ENCODE measurements around the gene LMX1B. TPM values are rescaled to one million over a fixed set of nuclear protein-coding genes. Genes with fewer than 3 reads are reported as not detected.

The LMX1B gene
- total RNA-seq, 8 experiments from 2014 or later = 0.05 to 3.2 (median 0.25) TPM; not detected in 2

GRCh38 chr9:126587187-126588185 lies 26.2 kb upstream of the LMX1B start:
- WGBS, 10 experiments = 18 to 87% (median 56%) methylated on average over 2 to 12 of the region's 20 CpGs; no CpG with 5 or more reads in 1 of the 10 experiments
- in situ Hi-C loops (cut with MboI; ENCODE audit: low pct_unique_long_range_greater_than_20kb in 2 of 9, low sequenced_read_pairs in 9 of 9, unreplicated experiment in 9 of 9) = no loop called here
- no peak overlapping the region for H3K4me3 ChIP-seq
- H3K27ac ChIP-seq = no peak overlapping the region
- peaks cover 0 to 4% of the 10 kb centered on the region in 2 donors for H3K4me1 ChIP-seq (replicated peaks in 1 of 2)
- ATAC-seq (replicated peaks in 6 of 8) = peak in 7 of 8 experiments; percentile 19 to 89 (median 74)

GRCh38 chr9:126588491-126589168 lies 25.1 kb upstream of the LMX1B start:
- no peak for ATAC-seq (replicated peaks in 6 of 8)
- in situ Hi-C loops (cut with MboI; ENCODE audit: low pct_unique_long_range_greater_than_20kb in 2 of 9, low sequenced_read_pairs in 9 of 9, unreplicated experiment in 9 of 9) = no loop called here
- H3K4me3 ChIP-seq = no peak overlapping the region
- 29 to 93% (median 69%) methylated on average over 1 to 8 of the region's 10 CpGs; no CpG with 5 or more reads in 2 of the 10 experiments for WGBS, 10 experiments
- no peak overlapping the region for H3K27ac ChIP-seq
- H3K4me1 ChIP-seq (replicated peaks in 1 of 2) = peaks cover 0 to 4% of the 10 kb centered on the region in 2 donors

DNA sequence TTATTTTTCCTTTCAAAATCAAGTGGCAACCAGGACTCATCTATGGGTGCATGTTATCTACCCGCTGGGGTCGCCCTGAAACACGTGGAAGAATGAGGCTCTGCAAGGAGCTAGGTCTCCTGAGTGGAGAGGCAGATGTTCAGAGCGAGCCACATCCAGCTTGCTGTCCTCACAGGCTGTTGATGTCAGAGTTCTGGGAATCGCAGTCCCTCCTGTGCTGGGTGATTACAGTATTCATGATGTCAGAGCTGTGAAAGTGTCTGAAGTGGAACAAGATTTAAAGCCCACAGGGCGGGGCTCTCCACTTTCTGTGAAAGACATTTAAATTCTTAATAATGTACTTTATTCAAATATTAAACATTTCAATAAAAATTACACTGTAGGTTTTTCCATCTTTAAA lies 24.4 kb upstream of the LMX1B start:
- H3K27ac ChIP-seq = no peak overlapping the region
- ATAC-seq (replicated peaks in 6 of 8) = peak in 6 of 8 experiments; percentile 25 to 93 (median 52)
- WGBS, 10 experiments = 50 to 88% (median 75%) methylated on average over 1 to 5 of the region's 6 CpGs; no CpG with 5 or more reads in 3 of the 10 experiments
- in situ Hi-C loops (cut with MboI; ENCODE audit: low pct_unique_long_range_greater_than_20kb in 2 of 9, low sequenced_read_pairs in 9 of 9, unreplicated experiment in 9 of 9) = no loop called here
- H3K4me3 ChIP-seq = no peak overlapping the region
- peaks cover 0 to 4% of the 10 kb centered on the region in 2 donors for H3K4me1 ChIP-seq (replicated peaks in 1 of 2)

- H3K4me3 ChIP-seq = no peak overlapping the region
- no peak overlapping the region for H3K27ac ChIP-seq
- peak in 2 of 8 experiments; percentile 23 to 50 for ATAC-seq (replicated peaks in 6 of 8)
- in situ Hi-C loops (cut with MboI; ENCODE audit: low pct_unique_long_range_greater_than_20kb in 2 of 9, low sequenced_read_pairs in 9 of 9, unreplicated experiment in 9 of 9) = no loop called here
- H3K4me1 ChIP-seq (replicated peaks in 1 of 2) = peaks cover 0 to 4% of the 10 kb centered on the region in 2 donors
- WGBS, 10 experiments = 20 to 80% (median 48%) methylated on average over 1 to 3 of the region's 3 CpGs; no CpG with 5 or more reads in 5 of the 10 experiments
Observed at GRCh38 chr9:126591083-126591482, 22.6 kb upstream of the LMX1B start.

GRCh38 chr9:126591922-126592321 lies 21.8 kb upstream of the LMX1B start:
- 0 to 100% (median 73%) methylated on average over 1 to 3 of the region's 3 CpGs; no CpG with 5 or more reads in 3 of the 10 experiments for WGBS, 10 experiments
- ATAC-seq (replicated peaks in 6 of 8) = no peak
- in situ Hi-C loops (cut with MboI; ENCODE audit: low pct_unique_long_range_greater_than_20kb in 2 of 9, low sequenced_read_pairs in 9 of 9, unreplicated experiment in 9 of 9) = no loop called here
- H3K4me1 ChIP-seq (replicated peaks in 1 of 2) = peaks cover 0 to 4% of the 10 kb centered on the region in 2 donors
- no peak overlapping the region for H3K4me3 ChIP-seq
- H3K27ac ChIP-seq = no peak overlapping the region

- Histone ChIP-seq H3K27ac (no peak overlapping the region), H3K4me1 (replicated peaks in 1 of 2) (peaks cover 0 to under 1% of the 10 kb centered on the region in 2 donors), H3K4me3 (no peak overlapping the region)
- in situ Hi-C loops (cut with MboI; ENCODE audit: low pct_unique_long_range_greater_than_20kb in 2 of 9, low sequenced_read_pairs in 9 of 9, unreplicated experiment in 9 of 9) = no loop called here
- ATAC-seq (replicated peaks in 6 of 8) = no peak
- 12 to 100% (median 56%) methylated on average over 1 to 7 of the region's 8 CpGs; no CpG with 5 or more reads in 1 of the 10 experiments for WGBS, 10 experiments
Observed at GRCh38 chr9:126592461-126592860, 21.3 kb upstream of the LMX1B start.

GRCh38 chr9:126595982-126596381 lies 17.7 kb upstream of the LMX1B start:
- in situ Hi-C loops (cut with MboI; ENCODE audit: low pct_unique_long_range_greater_than_20kb in 2 of 9, low sequenced_read_pairs in 9 of 9, unreplicated experiment in 9 of 9) = no loop called here
- 40 to 90% (median 77%) methylated on average over 1 to 2 of the region's 2 CpGs; no CpG with 5 or more reads in 1 of the 10 experiments for WGBS, 10 experiments
- no peak for ATAC-seq (replicated peaks in 6 of 8)
- Histone ChIP-seq H3K27ac (no peak overlapping the region), H3K4me1 (replicated peaks in 1 of 2) (no peaks in the 10 kb centered on the region), H3K4me3 (no peak overlapping the region)

DNA sequence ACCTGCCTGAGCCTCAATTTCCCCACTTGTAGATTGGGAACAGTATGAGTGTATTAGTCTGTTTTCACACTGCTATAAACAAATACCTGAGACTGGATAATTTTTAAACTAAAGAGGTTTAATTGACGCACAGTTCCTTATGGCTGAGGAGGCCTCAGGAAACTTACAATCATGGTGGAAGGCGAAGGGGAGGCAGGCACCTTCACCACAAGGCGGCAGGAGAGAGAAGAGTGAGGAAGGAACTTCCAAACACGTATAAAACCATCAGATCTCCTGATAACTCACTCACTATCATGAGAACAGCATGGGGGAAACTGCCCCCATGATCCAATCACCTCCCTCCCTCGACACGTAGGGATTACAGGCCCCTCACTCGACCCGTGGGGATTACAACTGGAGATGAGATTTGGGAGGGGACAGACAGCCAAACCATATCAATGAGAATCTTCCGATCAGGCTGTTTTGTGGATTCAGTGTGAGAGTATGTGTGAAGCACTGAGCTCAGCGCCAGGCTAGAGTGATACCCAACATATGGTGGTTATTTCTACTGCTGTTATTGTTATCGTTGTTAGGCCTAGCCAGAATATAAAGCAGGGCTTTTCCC lies 14.6 kb upstream of the LMX1B start:
- Histone ChIP-seq H3K4me1 (replicated peaks in 1 of 2) (no peaks in the 10 kb centered on the region), H3K4me3 (no peak overlapping the region), H3K27ac (no peak overlapping the region)
- ATAC-seq (replicated peaks in 6 of 8) = no peak
- WGBS, 10 experiments = 33 to 92% (median 45%) methylated on average over 1 to 9 of the region's 11 CpGs; no CpG with 5 or more reads in 1 of the 10 experiments
- in situ Hi-C loops (cut with MboI; ENCODE audit: low pct_unique_long_range_greater_than_20kb in 2 of 9, low sequenced_read_pairs in 9 of 9, unreplicated experiment in 9 of 9) = no loop called here

- 34 to 100% (median 64%) methylated on average over 2 to 14 of the region's 17 CpGs for WGBS, 10 experiments
- in situ Hi-C loops (cut with MboI; ENCODE audit: low pct_unique_long_range_greater_than_20kb in 2 of 9, low sequenced_read_pairs in 9 of 9, unreplicated experiment in 9 of 9) = loop anchor here in 7 of 9 experiments (25.0 kb wide), 2 partner anchors 158 to 183 kb away; no protein-coding TSS in a partner anchor
- peak in 3 of 8 experiments; percentile 23 to 46 (median 41) for ATAC-seq (replicated peaks in 6 of 8)
Observed at GRCh38 chr9:126604059-126605055, 9.4 kb upstream of the LMX1B start.

DNA sequence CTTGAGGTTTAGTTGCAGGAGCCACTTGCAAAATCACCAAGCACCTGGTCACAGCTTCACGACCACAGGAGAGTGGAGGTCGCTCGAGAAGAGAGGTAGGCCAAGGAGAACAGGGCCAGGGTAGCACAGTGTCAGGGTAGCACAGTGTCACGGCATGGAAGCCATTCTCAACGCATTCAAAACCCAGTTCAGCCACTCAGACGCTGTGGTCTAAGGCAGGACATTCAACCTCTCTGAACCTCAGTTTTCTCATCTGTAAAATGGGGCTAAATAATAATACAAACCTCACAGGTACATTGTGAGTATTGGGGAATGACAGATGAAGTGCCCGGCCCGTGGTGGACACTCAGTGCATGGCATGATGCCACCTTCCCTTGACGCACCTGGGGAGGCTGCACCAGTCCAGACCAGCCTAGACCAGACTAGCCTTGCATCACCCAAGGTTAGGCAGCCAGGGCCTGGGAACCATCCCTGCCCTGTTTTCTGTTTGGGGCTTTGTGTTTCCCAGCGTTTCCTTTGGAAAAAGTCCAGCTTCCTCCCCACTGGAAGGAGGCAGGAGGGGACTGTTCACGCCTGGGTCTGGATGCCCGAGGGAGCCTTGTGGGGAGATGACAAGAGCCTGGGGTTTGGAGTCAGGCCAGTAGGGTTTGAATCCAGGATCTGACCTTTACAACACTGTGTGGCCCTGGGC lies 7.8 kb upstream of the LMX1B start:
- in situ Hi-C loops (cut with MboI; ENCODE audit: low pct_unique_long_range_greater_than_20kb in 2 of 9, low sequenced_read_pairs in 9 of 9, unreplicated experiment in 9 of 9) = loop anchor here in 7 of 9 experiments (25.0 kb wide), 2 partner anchors 156 to 181 kb away; no protein-coding TSS in a partner anchor
- Histone ChIP-seq H3K27ac (no peak overlapping the region), H3K4me3 (no peak overlapping the region), H3K4me1 (replicated peaks in 1 of 2) (no peaks in the 10 kb centered on the region)
- no peak for ATAC-seq (replicated peaks in 6 of 8)
- 58 to 100% (median 65%) methylated on average over 2 to 11 of the region's 12 CpGs; no CpG with 5 or more reads in 5 of the 10 experiments for WGBS, 10 experiments

More at GRCh38 chr9:126604059-126605055, 9.4 kb upstream of the LMX1B start:
- H3K4me3 ChIP-seq = no peak overlapping the region
- H3K27ac ChIP-seq = no peak overlapping the region
- no peaks in the 10 kb centered on the region for H3K4me1 ChIP-seq (replicated peaks in 1 of 2)

DNA sequence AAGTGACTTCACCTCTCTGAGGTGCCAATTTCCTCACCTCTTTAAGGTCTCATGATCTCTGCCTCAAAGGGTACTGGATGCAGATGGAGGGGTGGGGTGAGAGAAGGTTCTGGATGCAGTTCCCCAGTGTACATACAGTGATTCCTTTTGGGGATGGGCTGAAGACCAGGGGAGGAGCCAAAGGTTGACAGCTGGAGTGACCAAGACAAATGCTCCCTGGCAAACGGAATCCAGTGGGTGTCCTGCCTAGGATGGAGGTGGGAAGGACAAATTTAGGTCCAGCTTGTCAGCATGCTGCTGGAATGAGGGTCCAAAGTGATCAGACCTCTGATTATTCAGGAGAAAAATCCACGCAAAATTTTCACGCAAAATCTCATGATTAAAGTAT lies 7.3 kb upstream of the LMX1B start:
- Histone ChIP-seq H3K27ac (no peak overlapping the region), H3K4me3 (no peak overlapping the region), H3K4me1 (replicated peaks in 1 of 2) (no peaks in the 10 kb centered on the region)
- 25 to 80% (median 50%) methylated on average over 1 to 3 of the region's 3 CpGs; no CpG with 5 or more reads in 3 of the 10 experiments for WGBS, 10 experiments
- ATAC-seq (replicated peaks in 6 of 8) = no peak
- in situ Hi-C loops (cut with MboI; ENCODE audit: low pct_unique_long_range_greater_than_20kb in 2 of 9, low sequenced_read_pairs in 9 of 9, unreplicated experiment in 9 of 9) = loop anchor here in 7 of 9 experiments (25.0 kb wide), 2 partner anchors 156 to 181 kb away; no protein-coding TSS in a partner anchor
